ENCODE measurements around the gene DCD.

DNA sequence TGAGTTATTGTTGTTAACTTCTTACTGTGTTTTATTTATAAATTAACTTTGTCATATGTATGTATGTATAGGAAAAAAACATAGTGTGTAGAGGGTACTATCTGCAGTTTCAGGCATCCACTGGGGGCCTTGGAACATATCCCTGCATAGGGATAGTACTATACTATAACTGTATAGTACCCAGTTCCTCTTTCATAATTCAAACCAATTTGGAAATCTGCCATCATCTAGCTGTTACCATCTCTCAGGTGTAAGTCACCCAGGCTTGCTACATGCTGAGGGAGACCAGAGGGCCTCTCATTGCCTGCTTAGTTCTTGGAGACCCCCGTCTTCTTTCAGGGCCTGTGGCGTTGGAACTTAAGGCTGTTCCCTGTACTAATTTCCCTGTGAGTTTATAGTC, 12.9 kb upstream of the DCD start:
- TF ChIP-seq POLR2AphosphoS5 (IDR thresholded peaks at IDR 0.05; ENCODE audit: borderline replicate concordance, low read depth, low read length) (no peak), FOXP2 (optimal IDR thresholded peaks at IDR 0.05; ENCODE audit: control extremely low read depth, extremely low read length, insufficient read depth) (no peak)
